ENCODE measurements around the gene KCNQ5.

KCNQ5 gene

GRCh38 chr6:72783035-72783434, 161.2 kb downstream of the KCNQ5 start:
- Histone ChIP-seq H3K4me3 (ENCODE audit: low read depth, low read length, poor library complexity, severe bottlenecking) (no peak overlapping the region), H3K27me3 (ENCODE audit: insufficient read depth, low read length) (no peaks in the 10 kb centered on the region), H3K4me2 (ENCODE audit: low read length) (no peak overlapping the region), H3K79me2 (ENCODE audit: insufficient read depth, low read length) (peaks cover 14% of the 10 kb centered on the region), H3K9me2 (ENCODE audit: low read depth, low read length) (no peaks in the 10 kb centered on the region), H4K20me1 (ENCODE audit: insufficient read depth, low read length) (no peaks in the 10 kb centered on the region), H3K27ac (ENCODE audit: low read depth, low read length, poor library complexity, severe bottlenecking) (no peak overlapping the region), H3K9me3 (ENCODE audit: low read length) (no peaks in the 10 kb centered on the region), H3K36me3 (ENCODE audit: insufficient read depth, low read length) (no peaks in the 10 kb centered on the region; the same call in 1 of the 2 replicates), H3K4me1 (ENCODE audit: insufficient read depth, low read length, severe bottlenecking) (no peaks in the 10 kb centered on the region), H2AFZ (ENCODE audit: low read length) (no peak overlapping the region), H3K9ac (ENCODE audit: low read length) (no peak overlapping the region), H3F3A (ENCODE audit: insufficient read depth, low read length) (no peaks in the 10 kb centered on the region)
- TF ChIP-seq CTCF (IDR thresholded peaks at IDR 0.05; ENCODE audit: low read length) (no peak), EZH2 (IDR thresholded peaks at IDR 0.05; ENCODE audit: borderline replicate concordance, low read length) (no peak)

GRCh38 chr6:72783666-72784065, 161.8 kb downstream of the KCNQ5 start:
- peaks cover 14% of the 10 kb centered on the region for H3K79me2 ChIP-seq (ENCODE audit: insufficient read depth, low read length)
- no peaks in the 10 kb centered on the region; the same call in 1 of the 2 replicates for H3K36me3 ChIP-seq (ENCODE audit: insufficient read depth, low read length)
- H2AFZ ChIP-seq (ENCODE audit: low read length) = no peak overlapping the region
- no peak overlapping the region for H3K4me2 ChIP-seq (ENCODE audit: low read length)
- no peaks in the 10 kb centered on the region for H3K9me2 ChIP-seq (ENCODE audit: low read depth, low read length)
- no peaks in the 10 kb centered on the region for H3K9me3 ChIP-seq (ENCODE audit: low read length)
- H3F3A ChIP-seq (ENCODE audit: insufficient read depth, low read length) = no peaks in the 10 kb centered on the region
- no peak overlapping the region for H3K4me3 ChIP-seq (ENCODE audit: low read depth, low read length, poor library complexity, severe bottlenecking)
- no peak for TF ChIP-seq CTCF (IDR thresholded peaks at IDR 0.05; ENCODE audit: low read length)
- H4K20me1 ChIP-seq (ENCODE audit: insufficient read depth, low read length) = no peaks in the 10 kb centered on the region
- H3K27me3 ChIP-seq (ENCODE audit: insufficient read depth, low read length) = no peaks in the 10 kb centered on the region
- no peak overlapping the region for H3K9ac ChIP-seq (ENCODE audit: low read length)
- H3K4me1 ChIP-seq (ENCODE audit: insufficient read depth, low read length, severe bottlenecking) = no peaks in the 10 kb centered on the region
- H3K27ac ChIP-seq (ENCODE audit: low read depth, low read length, poor library complexity, severe bottlenecking) = no peak overlapping the region

GRCh38 chr6:72784071-72784470, 162.2 kb downstream of the KCNQ5 start:
- no peaks in the 10 kb centered on the region for H3F3A ChIP-seq (ENCODE audit: insufficient read depth, low read length)
- H3K9ac ChIP-seq (ENCODE audit: low read length) = no peak overlapping the region
- H3K4me1 ChIP-seq (ENCODE audit: insufficient read depth, low read length, severe bottlenecking) = no peaks in the 10 kb centered on the region
- no peaks in the 10 kb centered on the region for H3K9me2 ChIP-seq (ENCODE audit: low read depth, low read length)
- no peaks in the 10 kb centered on the region; the same call in 1 of the 2 replicates for H3K36me3 ChIP-seq (ENCODE audit: insufficient read depth, low read length)
- H2AFZ ChIP-seq (ENCODE audit: low read length) = no peak overlapping the region
- no peaks in the 10 kb centered on the region for H3K9me3 ChIP-seq (ENCODE audit: low read length)
- H3K79me2 ChIP-seq (ENCODE audit: insufficient read depth, low read length) = peaks cover 14% of the 10 kb centered on the region
- H3K27me3 ChIP-seq (ENCODE audit: insufficient read depth, low read length) = no peaks in the 10 kb centered on the region
- H4K20me1 ChIP-seq (ENCODE audit: insufficient read depth, low read length) = no peaks in the 10 kb centered on the region
- no peak overlapping the region for H3K4me2 ChIP-seq (ENCODE audit: low read length)
- no peak overlapping the region for H3K4me3 ChIP-seq (ENCODE audit: low read depth, low read length, poor library complexity, severe bottlenecking)
- no peak overlapping the region for H3K27ac ChIP-seq (ENCODE audit: low read depth, low read length, poor library complexity, severe bottlenecking)
- TF ChIP-seq EZH2 (IDR thresholded peaks at IDR 0.05; ENCODE audit: borderline replicate concordance, low read length) (no peak), CTCF (IDR thresholded peaks at IDR 0.05; ENCODE audit: low read length) (no peak)
